SK-N-SH treated with all-trans-retinoic acid at 6 μM for 48 hours (cell line): ENCODE results near the gene APOF.
A peak's percentile ranks its signal among the peaks of the same experiment; 100 is the strongest.

Source experiments
- ATAC-seq: fragments of 200-7000 bp; cut with Tn5 transposase; 3 replicates; pipeline ENCODE4 v1.9.1; 2020; ENCODE audit warnings: mild to moderate bottlenecking, moderate library complexity
- ARNTL ChIP-seq: fragments of 450-650 bp; formaldehyde crosslinking; IDR thresholded peaks from 2 replicates; pipeline ENCODE4 v1.5.0; 2020; ENCODE audit warnings: low read depth, mild to moderate bottlenecking, moderate library complexity, borderline replicate concordance
- BACH2 ChIP-seq: fragments of 250-450 bp; sonication (Bioruptor Pico); IDR thresholded peaks from 2 replicates; pipeline ENCODE4 v1.9.0; 2021; ENCODE audit warnings: mild to moderate bottlenecking, borderline replicate concordance
- CREB5 ChIP-seq: fragments of 250-450 bp; sonication (Bioruptor Pico); IDR thresholded peaks from 2 replicates; pipeline ENCODE4 v1.5.1; 2020; ENCODE audit warnings: low read depth, mild to moderate bottlenecking, moderate library complexity
- CSDC2 ChIP-seq: fragments of 250-450 bp; sonication (Bioruptor Pico); IDR thresholded peaks from 2 replicates; pipeline ENCODE4 v1.5.0; 2020; ENCODE audit warnings: mild to moderate bottlenecking, moderate library complexity
- CSRNP3 ChIP-seq: fragments of 250-450 bp; sonication (Bioruptor Pico); IDR thresholded peaks from 2 replicates; pipeline ENCODE4 v1.5.1; 2021; ENCODE audit warnings: mild to moderate bottlenecking, moderate library complexity
- ESRRG ChIP-seq: fragments of 250-450 bp; sonication (Bioruptor Pico); IDR thresholded peaks from 2 replicates; pipeline ENCODE4 v1.6.1; 2021; ENCODE audit warnings: mild to moderate bottlenecking
- GLIS3 ChIP-seq: fragments of 250-450 bp; sonication (Bioruptor Pico); IDR thresholded peaks from 2 replicates; pipeline ENCODE4 v1.5.0; 2020; ENCODE audit warnings: mild to moderate bottlenecking, moderate library complexity
- ISL1 ChIP-seq: fragments of 250-450 bp; sonication (Bioruptor Pico); IDR thresholded peaks from 2 replicates; pipeline ENCODE4 v2.1.2; 2022; ENCODE audit warnings: mild to moderate bottlenecking, moderate library complexity
- PATZ1 ChIP-seq: fragments of 250-450 bp; sonication (Bioruptor Pico); IDR thresholded peaks from 2 replicates; pipeline ENCODE4 v1.8.0; 2020; ENCODE audit warnings: mild to moderate bottlenecking, moderate library complexity, borderline replicate concordance
- POU6F1 ChIP-seq: fragments of 250-450 bp; sonication (Bioruptor Pico); IDR thresholded peaks from 2 replicates; pipeline ENCODE4 v1.8.0; 2021; ENCODE audit warnings: low read depth, mild to moderate bottlenecking, moderate library complexity, borderline replicate concordance
- PPARA ChIP-seq: fragments of 250-450 bp; sonication (Bioruptor Pico); IDR thresholded peaks from 2 replicates; pipeline ENCODE4 v1.5.0; 2020; ENCODE audit warnings: mild to moderate bottlenecking, borderline replicate concordance
- RARB ChIP-seq: fragments of 250-450 bp; sonication (Bioruptor Pico); IDR thresholded peaks from 2 replicates; pipeline ENCODE4 v1.8.0; 2021; ENCODE audit warnings: mild to moderate bottlenecking, moderate library complexity
- SNAI2 ChIP-seq: fragments of 250-450 bp; sonication (Bioruptor Pico); IDR thresholded peaks from 2 replicates; pipeline ENCODE4 v1.5.0; 2020; ENCODE audit warnings: mild to moderate bottlenecking, moderate library complexity
- TCF4 ChIP-seq: fragments of 250-450 bp; sonication (Bioruptor Pico); IDR thresholded peaks from 2 replicates; pipeline ENCODE4 v1.8.0; 2021; ENCODE audit warnings: mild to moderate bottlenecking, moderate library complexity, borderline replicate concordance
- TOX ChIP-seq: fragments of 250-450 bp; sonication (Bioruptor Pico); IDR thresholded peaks from 2 replicates; pipeline ENCODE4 v1.8.0; 2021; ENCODE audit warnings: mild to moderate bottlenecking, moderate library complexity, borderline replicate concordance
- ZC3H10 ChIP-seq: fragments of 250-450 bp; sonication (Bioruptor Pico); IDR thresholded peaks from 2 replicates; pipeline ENCODE4 v1.5.1; 2021; ENCODE audit warnings: mild to moderate bottlenecking, moderate library complexity
- ZFP3 ChIP-seq: fragments of 250-450 bp; sonication (Bioruptor Pico); IDR thresholded peaks from 2 replicates; pipeline ENCODE4 v1.5.0; 2020; ENCODE audit warnings: mild to moderate bottlenecking, moderate library complexity
- ZFP30 ChIP-seq: fragments of 450-650 bp; formaldehyde crosslinking; IDR thresholded peaks from 2 replicates; pipeline ENCODE4 v1.5.0; 2022; ENCODE audit warnings: mild to moderate bottlenecking, moderate library complexity
- ZNF565 ChIP-seq: fragments of 450-650 bp; formaldehyde crosslinking; conservative IDR thresholded peaks from 2 replicates; pipeline ENCODE4 v1.5.0; 2020; ENCODE audit warnings: low read depth, mild to moderate bottlenecking, moderate library complexity
- ZNF70 ChIP-seq: fragments of 450-650 bp; formaldehyde crosslinking; IDR thresholded peaks from 2 replicates; pipeline ENCODE4 v1.5.0; 2020; ENCODE audit warnings: mild to moderate bottlenecking, moderate library complexity
- ZNF8 ChIP-seq: fragments of 450-650 bp; formaldehyde crosslinking; IDR thresholded peaks from 2 replicates; pipeline ENCODE4 v1.5.0; 2020; ENCODE audit warnings: mild to moderate bottlenecking, moderate library complexity

Gene APOF

GRCh38 chr12:56317675-56318074 lies 45.0 kb downstream of the APOF start:
- ATAC-seq = no peak
- TF ChIP-seq CSRNP3 (CRISPR knock-in tag) (no peak), BACH2 (CRISPR knock-in tag) (no peak), PATZ1 (CRISPR knock-in tag) (no peak), POU6F1 (no peak), ZFP3 (CRISPR knock-in tag) (no peak), ARNTL (CRISPR knock-in tag) (no peak), CSDC2 (CRISPR knock-in tag) (no peak), TOX (CRISPR knock-in tag) (no peak), ZNF565 (CRISPR knock-in tag) (no peak), ZFP30 (no peak), TCF4 (no peak), SNAI2 (CRISPR knock-in tag) (no peak), RARB (CRISPR knock-in tag) (no peak), ZC3H10 (CRISPR knock-in tag) (no peak)

GRCh38 chr12:56315622-56316473 lies 46.8 kb downstream of the APOF start, which contains the start of gene CNPY2:
Gene CNPY2, minus strand, starts transcription at chr12:56315988. Its CDS starts 771 bp downstream, at chr12:56315217.
- ATAC-seq = peak; percentile 96
- TF ChIP-seq PPARA (no peak), GLIS3 (peak; percentile 29; the same call in 1 of the 2 replicates)
- TF ChIP-seq, all 23 proteins: peak for 1

- no peak for TF ChIP-seq POU6F1
- TF ChIP-seq CSRNP3 (CRISPR knock-in tag) = no peak
- no peak for TF ChIP-seq ISL1 (CRISPR knock-in tag)
- TF ChIP-seq ZNF8 = no peak
- TF ChIP-seq PPARA = no peak
- no peak for TF ChIP-seq ZNF565 (CRISPR knock-in tag)
- TF ChIP-seq TOX (CRISPR knock-in tag) = no peak
- TF ChIP-seq CREB5 (CRISPR knock-in tag) = no peak
- no peak for TF ChIP-seq ZFP30
- no peak for TF ChIP-seq ZNF70
- TF ChIP-seq ESRRG (CRISPR knock-in tag) = no peak
- no peak for TF ChIP-seq GLIS3
- TF ChIP-seq TCF4 = no peak
- no peak; the same call in 1 of the 3 replicates for ATAC-seq
Measured at GRCh38 chr12:56315249-56315621, 47.4 kb downstream of the APOF start.
